ENCODE measurements around the gene PLXNA3.

DNA sequence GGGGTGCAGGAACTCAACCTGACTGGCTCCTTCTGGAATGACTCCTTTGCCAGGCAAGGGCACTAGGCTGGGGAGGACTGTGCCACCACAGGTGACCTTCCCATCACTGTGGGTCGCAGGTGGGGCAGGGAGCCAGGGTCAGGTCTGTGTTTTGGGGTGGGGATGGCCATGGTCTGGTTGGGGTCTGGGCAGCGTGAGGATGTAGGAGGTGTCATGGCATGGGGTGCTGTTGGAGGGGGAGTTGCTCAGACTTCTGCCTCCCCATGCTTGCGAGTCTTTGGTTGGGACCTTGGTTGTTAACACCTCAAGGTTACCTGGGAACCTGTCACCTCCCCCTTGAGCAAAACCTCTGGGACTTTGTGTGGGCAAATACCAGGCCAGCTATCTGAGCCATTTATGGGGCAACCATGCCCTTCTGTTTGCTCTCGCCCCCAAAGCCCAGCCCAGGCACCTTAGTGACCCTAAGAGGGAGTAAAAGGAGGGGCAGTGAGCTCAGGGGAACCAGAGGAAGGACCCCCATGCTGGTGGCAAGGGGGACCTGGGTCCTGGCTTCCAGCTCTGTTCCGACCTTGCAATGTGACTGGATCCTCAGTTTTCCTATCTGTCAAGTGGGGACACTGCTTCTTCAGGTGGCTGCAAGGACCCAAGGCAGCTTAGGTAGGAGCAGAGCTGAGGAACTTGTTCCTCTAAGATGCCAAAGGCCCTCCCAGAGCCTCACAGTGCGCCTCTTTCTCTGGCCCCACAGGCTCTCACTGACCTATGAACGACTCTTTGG lies 23.5 kb upstream of the PLXNA3 start:
- TF ChIP-seq, protein P1, sequence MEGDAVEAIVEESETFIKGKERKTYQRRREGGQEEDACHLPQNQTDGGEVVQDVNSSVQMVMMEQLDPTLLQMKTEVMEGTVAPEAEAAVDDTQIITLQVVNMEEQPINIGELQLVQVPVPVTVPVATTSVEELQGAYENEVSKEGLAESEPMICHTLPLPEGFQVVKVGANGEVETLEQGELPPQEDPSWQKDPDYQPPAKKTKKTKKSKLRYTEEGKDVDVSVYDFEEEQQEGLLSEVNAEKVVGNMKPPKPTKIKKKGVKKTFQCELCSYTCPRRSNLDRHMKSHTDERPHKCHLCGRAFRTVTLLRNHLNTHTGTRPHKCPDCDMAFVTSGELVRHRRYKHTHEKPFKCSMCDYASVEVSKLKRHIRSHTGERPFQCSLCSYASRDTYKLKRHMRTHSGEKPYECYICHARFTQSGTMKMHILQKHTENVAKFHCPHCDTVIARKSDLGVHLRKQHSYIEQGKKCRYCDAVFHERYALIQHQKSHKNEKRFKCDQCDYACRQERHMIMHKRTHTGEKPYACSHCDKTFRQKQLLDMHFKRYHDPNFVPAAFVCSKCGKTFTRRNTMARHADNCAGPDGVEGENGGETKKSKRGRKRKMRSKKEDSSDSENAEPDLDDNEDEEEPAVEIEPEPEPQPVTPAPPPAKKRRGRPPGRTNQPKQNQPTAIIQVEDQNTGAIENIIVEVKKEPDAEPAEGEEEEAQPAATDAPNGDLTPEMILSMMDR (IDR thresholded peaks at IDR 0.05) = no peak
- no peak for TF ChIP-seq EZH2 (IDR thresholded peaks at IDR 0.05)

Measured in neural progenitor cell (in vitro differentiated cells).